B cell (primary cell): ENCODE results near the gene DENND1A. TPM values are rescaled to one million over a fixed set of nuclear protein-coding genes. Genes with fewer than 3 reads are reported as not detected.

ENCODE experiments used
- ATAC-seq: fragments of 200-7000 bp; cut with Tn5 transposase; one replicate; pipeline ENCODE4 v1.10.0; 2021; ENCODE audit warnings: low read depth, mild to moderate bottlenecking, moderate number of reproducible peaks, moderate library complexity
- CTCF ChIA-PET: fragments of 350-600 bp; sonication (Branson Sonifier 250); formaldehyde crosslinking; loops from one replicate; lab custom pipeline; 2021; ENCODE audit warnings: antibody characterized with exemption, inconsistent platforms; lab: Charles Lee
- POLR2A ChIA-PET: fragments of 350-600 bp; sonication (Branson Sonifier 250); formaldehyde crosslinking; loops from one replicate; lab custom pipeline; 2021; ENCODE audit warnings: antibody characterized with exemption; lab: Charles Lee
- DNase-seq: peaks from one replicate; pipeline ENCODE4 v3.0.0; 2013
- H2AFZ ChIP-seq: 2 replicates; pipeline ENCODE4 v1.6.1; 2012; ENCODE audit warnings: mild to moderate bottlenecking, low read depth, low read length; ENCODE audit not compliant: insufficient read depth, poor library complexity, severe bottlenecking
- H3K27ac ChIP-seq, 2 donors: 1 replicate in 1 of 2; 2 replicates in 1 of 2; pipeline ENCODE4 v1.5.1; 2012 to 2013; ENCODE audit warnings: low read length in 2 of 2, mild to moderate bottlenecking in 2 of 2, moderate library complexity in 1 of 2
- H3K27me3 ChIP-seq, 4 experiments: fragments of 200-600 bp in 1 of 4; sonication (generic) in 1 of 4; replicated peaks in 1 of 4; 1 replicate in 2 of 4; 2 replicates in 2 of 4; pipeline versions ENCODE4 v1.6.1 to v1.7.0; 2013 to 2016; ENCODE audit warnings: low read length in 3 of 4, mild to moderate bottlenecking in 2 of 4, mixed read lengths in 1 of 4, moderate library complexity in 1 of 4; ENCODE audit not compliant: insufficient read depth in 4 of 4, control insufficient read depth in 3 of 4; ENCODE audit errors: control extremely low read depth in 1 of 4
- H3K36me3 ChIP-seq, 2 experiments: replicated peaks in 1 of 2; 1 replicate in 1 of 2; 2 replicates in 1 of 2; pipeline versions ENCODE4 v1.6.1 to v1.7.1; 2013; ENCODE audit warnings: low read length in 1 of 2; ENCODE audit not compliant: insufficient read depth in 2 of 2, control insufficient read depth in 1 of 2; ENCODE audit errors: control extremely low read depth in 1 of 2, extremely low read depth in 1 of 2
- H3K4me1 ChIP-seq, 2 donors: fragments of 200-600 bp in 1 of 2; sonication (generic) in 1 of 2; 1 replicate in 1 of 2; 2 replicates in 1 of 2; pipeline versions ENCODE4 v1.5.1 to v1.6.1; 2013 to 2017; ENCODE audit warnings: low read length in 2 of 2; ENCODE audit not compliant: control insufficient read depth in 2 of 2, insufficient read depth in 2 of 2
- H3K4me2 ChIP-seq: replicated peaks from 2 replicates; pipeline ENCODE3; 2012; ENCODE audit warnings: mild to moderate bottlenecking, low read depth, low read length; ENCODE audit not compliant: poor library complexity, severe bottlenecking
- H3K4me3 ChIP-seq, 5 experiments: fragments of 200-600 bp in 1 of 5; sonication (generic) in 1 of 5; 1 replicate in 3 of 5; 2 replicates in 2 of 5; pipeline versions ENCODE4 v1.5.1 to v1.7.0; 2011 to 2016; ENCODE audit warnings: low read length in 4 of 5, mild to moderate bottlenecking in 4 of 5, low read depth in 2 of 5, control low read depth in 1 of 5, moderate library complexity in 1 of 5; ENCODE audit not compliant: insufficient read depth in 1 of 5; ENCODE audit errors: control extremely low read depth in 1 of 5, extremely low read depth in 1 of 5
- H3K79me2 ChIP-seq: fragments of 200-600 bp; sonication (generic); one replicate; pipeline ENCODE4 v1.6.0; 2016; ENCODE audit warnings: low read length; ENCODE audit not compliant: control insufficient read depth, insufficient read depth
- H3K9ac ChIP-seq: fragments of 200-600 bp; sonication (generic); 2 replicates; pipeline ENCODE4 v1.6.1; 2017; ENCODE audit warnings: mild to moderate bottlenecking, low read length, moderate library complexity
- H3K9me3 ChIP-seq, 3 donors: one replicate each; pipeline versions ENCODE4 v1.6.1 to v1.7.1; 2013; ENCODE audit warnings: low read length in 2 of 3; ENCODE audit not compliant: control insufficient read depth in 2 of 3, insufficient read depth in 1 of 3; ENCODE audit errors: control extremely low read depth in 1 of 3
- H4K20me1 ChIP-seq: 2 replicates; pipeline ENCODE4 v1.6.0; 2012; ENCODE audit warnings: mild to moderate bottlenecking, low read length; ENCODE audit not compliant: insufficient read depth, control insufficient read depth, poor library complexity, severe bottlenecking
- H3K27ac Mint-ChIP-seq: one replicate; pipeline ENCODE4 v1.8.0; 2021; ENCODE audit warnings: mixed read lengths
- H3K27me3 Mint-ChIP-seq: one replicate; pipeline ENCODE4 v1.8.0; 2021; ENCODE audit warnings: mixed read lengths
- H3K4me1 Mint-ChIP-seq: one replicate; pipeline ENCODE4 v1.8.0; 2021; ENCODE audit warnings: mixed read lengths
- H3K4me3 Mint-ChIP-seq: one replicate; pipeline ENCODE4 v1.8.0; 2021; ENCODE audit warnings: mixed read lengths
- H3K9me3 Mint-ChIP-seq: one replicate; pipeline ENCODE4 v1.8.0; 2022; ENCODE audit warnings: mixed read lengths; ENCODE audit not compliant: insufficient read depth
- EZH2 ChIP-seq: IDR thresholded peaks from 2 replicates; pipeline ENCODE4 v1.6.1; 2012; ENCODE audit warnings: borderline replicate concordance, low read depth, mild to moderate bottlenecking, moderate library complexity, low read length; ENCODE audit not compliant: insufficient read depth, poor library complexity, severe bottlenecking
- WGBS: methylation state at CpG from one replicate; pipeline ENCODE4 v1.1.5; 2013; ENCODE audit warnings: missing lambda C conversion rate; ENCODE audit not compliant: insufficient coverage; 5-methylcytosine and 5-hydroxymethylcytosine counted together
- intact Hi-C: fragments of 100-400 bp; cut with micrococcal nuclease; formaldehyde crosslinking; loops from one replicate; pipeline ENCODE4 v1.10.0; 2022
- polyA plus RNA-seq: library from polyadenylated mRNA; depleted of rRNA; stranded (reverse); fragments of >200 nt; gene quantifications from 2 replicates; pipeline ENCODE4 v1.2.3, GENCODE V29; 2012
- total RNA-seq, 2 donors: library from RNA; stranded (reverse); fragments of 120-200 nt in 1 of 2; gene quantifications; 1 replicate in 1 of 2; 2 replicates in 1 of 2; pipeline versions ENCODE4 v1.2.3 to v1.2.4, GENCODE V29; 2013 to 2022
- TF ChIP-seq, protein P1 (sequence below): fragments of 200-600 bp; IDR thresholded peaks from one replicate; pipeline ENCODE4 v1.8.0; 2022; ENCODE audit warnings: antibody characterized with exemption, mild to moderate bottlenecking

Gene DENND1A
- total and polyA plus RNA-seq, 2 donors (not counting 1 experiment from before 2014, with no cell fraction given) = 10.8 to 26.0 TPM

DNA sequence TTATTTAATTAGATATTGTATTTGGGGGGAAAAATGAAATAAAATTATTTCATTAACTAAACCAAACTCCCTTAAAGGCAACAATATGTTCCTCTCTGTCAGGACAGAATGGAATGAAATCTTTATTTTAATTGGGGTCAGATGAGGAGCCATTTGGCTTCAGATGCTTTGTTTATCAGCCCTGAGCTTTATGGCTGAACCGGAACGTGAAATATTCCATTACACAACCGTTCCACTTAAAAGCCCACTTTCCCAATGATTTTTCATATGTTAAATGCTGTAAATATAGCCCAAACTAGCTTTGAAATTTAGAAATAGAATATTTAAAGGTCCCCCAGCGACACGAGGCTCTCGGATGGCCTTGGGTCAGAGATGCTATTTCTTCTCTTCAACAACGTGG lies 424.4 kb downstream of the DENND1A start:
- no peaks in the 10 kb centered on the region for H3K9me3 Mint-ChIP-seq
- CTCF ChIA-PET = no interaction called here
- POLR2A ChIA-PET = no interaction called here

DNA sequence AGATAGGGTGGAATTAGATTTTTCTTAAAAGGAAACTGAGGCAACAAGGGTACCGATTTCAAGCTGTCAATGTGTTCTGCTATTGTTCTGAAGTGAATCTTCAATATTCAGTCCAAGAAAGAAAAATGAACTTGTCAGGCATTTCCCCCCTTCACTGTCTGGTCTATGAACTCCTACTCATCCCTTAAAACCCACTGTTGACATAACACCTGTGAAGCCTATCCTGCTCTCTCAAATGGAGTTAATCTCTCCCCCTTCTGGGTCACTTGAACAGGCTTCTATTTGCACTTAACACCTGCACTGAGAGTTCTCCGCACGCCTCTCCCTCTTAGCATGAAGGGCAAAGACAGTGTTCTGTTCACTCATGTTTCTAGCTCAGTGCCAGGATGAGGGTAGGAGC lies 429.6 kb downstream of the DENND1A start:
- Histone ChIP-seq H3K4me2 (no peak overlapping the region), H3K9ac (no peak overlapping the region), H3K27me3 (no peaks in the 10 kb centered on the region), H3K27ac (no peak overlapping the region), H3K4me1 (no peaks in the 10 kb centered on the region), H3K36me3 (no peaks in the 10 kb centered on the region), H2AFZ (no peak overlapping the region), H4K20me1 (no peaks in the 10 kb centered on the region), H3K79me2 (no peaks in the 10 kb centered on the region), H3K9me3 (no peaks in the 10 kb centered on the region), H3K4me3 (no peak overlapping the region)
- no peaks in the 10 kb centered on the region for H3K9me3 Mint-ChIP-seq
- CTCF ChIA-PET = no interaction called here
- WGBS = 57% methylated on average over 2 of the region's 3 CpGs
- no peak for DNase-seq
- no peaks in the 10 kb centered on the region for H3K27me3 Mint-ChIP-seq
- POLR2A ChIA-PET = no interaction called here
- no peak for ATAC-seq
- no peak overlapping the region for H3K4me3 Mint-ChIP-seq
- TF ChIP-seq, protein P1, sequence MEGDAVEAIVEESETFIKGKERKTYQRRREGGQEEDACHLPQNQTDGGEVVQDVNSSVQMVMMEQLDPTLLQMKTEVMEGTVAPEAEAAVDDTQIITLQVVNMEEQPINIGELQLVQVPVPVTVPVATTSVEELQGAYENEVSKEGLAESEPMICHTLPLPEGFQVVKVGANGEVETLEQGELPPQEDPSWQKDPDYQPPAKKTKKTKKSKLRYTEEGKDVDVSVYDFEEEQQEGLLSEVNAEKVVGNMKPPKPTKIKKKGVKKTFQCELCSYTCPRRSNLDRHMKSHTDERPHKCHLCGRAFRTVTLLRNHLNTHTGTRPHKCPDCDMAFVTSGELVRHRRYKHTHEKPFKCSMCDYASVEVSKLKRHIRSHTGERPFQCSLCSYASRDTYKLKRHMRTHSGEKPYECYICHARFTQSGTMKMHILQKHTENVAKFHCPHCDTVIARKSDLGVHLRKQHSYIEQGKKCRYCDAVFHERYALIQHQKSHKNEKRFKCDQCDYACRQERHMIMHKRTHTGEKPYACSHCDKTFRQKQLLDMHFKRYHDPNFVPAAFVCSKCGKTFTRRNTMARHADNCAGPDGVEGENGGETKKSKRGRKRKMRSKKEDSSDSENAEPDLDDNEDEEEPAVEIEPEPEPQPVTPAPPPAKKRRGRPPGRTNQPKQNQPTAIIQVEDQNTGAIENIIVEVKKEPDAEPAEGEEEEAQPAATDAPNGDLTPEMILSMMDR = no peak
- no peak for TF ChIP-seq EZH2
- no peak overlapping the region for H3K27ac Mint-ChIP-seq
- H3K4me1 Mint-ChIP-seq = no peaks in the 10 kb centered on the region
- intact Hi-C loops = no loop called here

More for the DNA sequence above, 424.4 kb downstream of the DENND1A start:
- H3K4me1 ChIP-seq = no peaks in the 10 kb centered on the region
- no peaks in the 10 kb centered on the region for H3K27me3 ChIP-seq
- H3K27ac ChIP-seq = no peak overlapping the region
- no peaks in the 10 kb centered on the region for H3K27me3 Mint-ChIP-seq
- intact Hi-C loops = no loop called here
- H3K36me3 ChIP-seq = no peaks in the 10 kb centered on the region
- H2AFZ ChIP-seq = no peak overlapping the region
- no peak overlapping the region for H3K27ac Mint-ChIP-seq
- no peak overlapping the region for H3K9ac ChIP-seq
- WGBS = 98% methylated on average over 4 of the region's 7 CpGs
- no peaks in the 10 kb centered on the region for H3K79me2 ChIP-seq
- H3K4me1 Mint-ChIP-seq = no peaks in the 10 kb centered on the region
- ATAC-seq = no peak
- no peaks in the 10 kb centered on the region for H3K9me3 ChIP-seq
- no peak overlapping the region for H3K4me3 Mint-ChIP-seq
- TF ChIP-seq, protein P1 = no peak
- TF ChIP-seq EZH2 = no peak
- no peak overlapping the region for H3K4me3 ChIP-seq
- DNase-seq = no peak
- no peaks in the 10 kb centered on the region for H4K20me1 ChIP-seq
- no peak overlapping the region for H3K4me2 ChIP-seq
